SU-DHL-6 (cell line): ENCODE data around the gene KCNE1.

Experiments used
- CTCF ChIP-seq: fragments of 200-600 bp; sonication (generic); IDR thresholded peaks from one replicate; pipeline ENCODE4 v1.5.1; 2017; ENCODE audit warnings: antibody characterized with exemption, mild to moderate bottlenecking, low read length, moderate library complexity; ENCODE audit not compliant: insufficient read depth, poor library complexity, severe bottlenecking
- EZH2phosphoT487 ChIP-seq: fragments of 200-600 bp; sonication (generic), shearing (Covaris generic); conservative IDR thresholded peaks from 2 replicates; pipeline ENCODE4 v1.6.1; 2018; ENCODE audit warnings: mild to moderate bottlenecking, antibody characterized with exemption, low read length, moderate library complexity, mixed read lengths

- no peak for TF ChIP-seq CTCF
- TF ChIP-seq EZH2phosphoT487 = no peak
Observed at GRCh38 chr21:34533938-34534337, 21.9 kb upstream of the KCNE1 start.
